ENCODE measurements around the gene PTPRE.

The PTPRE gene

DNA sequence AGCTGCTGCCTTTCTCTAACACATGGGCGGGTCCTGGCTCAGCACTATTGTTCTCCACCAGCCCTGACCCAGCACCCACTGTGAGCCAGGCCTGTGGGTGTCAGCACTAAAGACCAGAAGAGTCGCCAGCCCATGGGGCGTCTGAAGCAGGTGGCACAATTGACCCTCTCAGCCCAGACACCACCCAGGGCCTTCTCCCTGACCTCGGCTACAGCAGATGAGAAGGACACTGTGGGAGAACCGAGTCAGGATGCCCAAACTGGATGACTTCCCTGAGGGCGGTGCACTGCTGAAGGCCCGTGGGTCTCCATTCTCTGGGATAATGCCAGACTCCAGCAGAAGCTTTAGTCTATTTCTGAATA lies 122.4 kb downstream of the PTPRE start:
- no peaks in the 10 kb centered on the region for H3K27me3 ChIP-seq (ENCODE audit: insufficient read depth, poor library complexity, severe bottlenecking)
- H3K27ac ChIP-seq (replicated peaks), result no peak overlapping the region
- no peak for DNase-seq (ENCODE audit: low read depth in 1 of 2, low spot score in 1 of 2)
- TF ChIP-seq, protein P1, sequence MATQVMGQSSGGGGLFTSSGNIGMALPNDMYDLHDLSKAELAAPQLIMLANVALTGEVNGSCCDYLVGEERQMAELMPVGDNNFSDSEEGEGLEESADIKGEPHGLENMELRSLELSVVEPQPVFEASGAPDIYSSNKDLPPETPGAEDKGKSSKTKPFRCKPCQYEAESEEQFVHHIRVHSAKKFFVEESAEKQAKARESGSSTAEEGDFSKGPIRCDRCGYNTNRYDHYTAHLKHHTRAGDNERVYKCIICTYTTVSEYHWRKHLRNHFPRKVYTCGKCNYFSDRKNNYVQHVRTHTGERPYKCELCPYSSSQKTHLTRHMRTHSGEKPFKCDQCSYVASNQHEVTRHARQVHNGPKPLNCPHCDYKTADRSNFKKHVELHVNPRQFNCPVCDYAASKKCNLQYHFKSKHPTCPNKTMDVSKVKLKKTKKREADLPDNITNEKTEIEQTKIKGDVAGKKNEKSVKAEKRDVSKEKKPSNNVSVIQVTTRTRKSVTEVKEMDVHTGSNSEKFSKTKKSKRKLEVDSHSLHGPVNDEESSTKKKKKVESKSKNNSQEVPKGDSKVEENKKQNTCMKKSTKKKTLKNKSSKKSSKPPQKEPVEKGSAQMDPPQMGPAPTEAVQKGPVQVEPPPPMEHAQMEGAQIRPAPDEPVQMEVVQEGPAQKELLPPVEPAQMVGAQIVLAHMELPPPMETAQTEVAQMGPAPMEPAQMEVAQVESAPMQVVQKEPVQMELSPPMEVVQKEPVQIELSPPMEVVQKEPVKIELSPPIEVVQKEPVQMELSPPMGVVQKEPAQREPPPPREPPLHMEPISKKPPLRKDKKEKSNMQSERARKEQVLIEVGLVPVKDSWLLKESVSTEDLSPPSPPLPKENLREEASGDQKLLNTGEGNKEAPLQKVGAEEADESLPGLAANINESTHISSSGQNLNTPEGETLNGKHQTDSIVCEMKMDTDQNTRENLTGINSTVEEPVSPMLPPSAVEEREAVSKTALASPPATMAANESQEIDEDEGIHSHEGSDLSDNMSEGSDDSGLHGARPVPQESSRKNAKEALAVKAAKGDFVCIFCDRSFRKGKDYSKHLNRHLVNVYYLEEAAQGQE (IDR thresholded peaks at IDR 0.05; ENCODE audit: insufficient replicate concordance, low read depth), result no peak
- TF ChIP-seq, protein P2, sequence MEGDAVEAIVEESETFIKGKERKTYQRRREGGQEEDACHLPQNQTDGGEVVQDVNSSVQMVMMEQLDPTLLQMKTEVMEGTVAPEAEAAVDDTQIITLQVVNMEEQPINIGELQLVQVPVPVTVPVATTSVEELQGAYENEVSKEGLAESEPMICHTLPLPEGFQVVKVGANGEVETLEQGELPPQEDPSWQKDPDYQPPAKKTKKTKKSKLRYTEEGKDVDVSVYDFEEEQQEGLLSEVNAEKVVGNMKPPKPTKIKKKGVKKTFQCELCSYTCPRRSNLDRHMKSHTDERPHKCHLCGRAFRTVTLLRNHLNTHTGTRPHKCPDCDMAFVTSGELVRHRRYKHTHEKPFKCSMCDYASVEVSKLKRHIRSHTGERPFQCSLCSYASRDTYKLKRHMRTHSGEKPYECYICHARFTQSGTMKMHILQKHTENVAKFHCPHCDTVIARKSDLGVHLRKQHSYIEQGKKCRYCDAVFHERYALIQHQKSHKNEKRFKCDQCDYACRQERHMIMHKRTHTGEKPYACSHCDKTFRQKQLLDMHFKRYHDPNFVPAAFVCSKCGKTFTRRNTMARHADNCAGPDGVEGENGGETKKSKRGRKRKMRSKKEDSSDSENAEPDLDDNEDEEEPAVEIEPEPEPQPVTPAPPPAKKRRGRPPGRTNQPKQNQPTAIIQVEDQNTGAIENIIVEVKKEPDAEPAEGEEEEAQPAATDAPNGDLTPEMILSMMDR (IDR thresholded peaks at IDR 0.05; ENCODE audit: insufficient read depth, low read length), result no peak
- TF ChIP-seq GABPA (IDR thresholded peaks at IDR 0.05; ENCODE audit: low read depth), result no peak
- no peak for TF ChIP-seq POLR2AphosphoS5 (IDR thresholded peaks at IDR 0.05; ENCODE audit: low read depth)
- TF ChIP-seq SPI1 (IDR thresholded peaks at IDR 0.05; ENCODE audit: borderline replicate concordance, low read depth), result no peak
- H3K4me3 ChIP-seq (replicated peaks; ENCODE audit: insufficient read depth, low read length), result no peak overlapping the region

DNA sequence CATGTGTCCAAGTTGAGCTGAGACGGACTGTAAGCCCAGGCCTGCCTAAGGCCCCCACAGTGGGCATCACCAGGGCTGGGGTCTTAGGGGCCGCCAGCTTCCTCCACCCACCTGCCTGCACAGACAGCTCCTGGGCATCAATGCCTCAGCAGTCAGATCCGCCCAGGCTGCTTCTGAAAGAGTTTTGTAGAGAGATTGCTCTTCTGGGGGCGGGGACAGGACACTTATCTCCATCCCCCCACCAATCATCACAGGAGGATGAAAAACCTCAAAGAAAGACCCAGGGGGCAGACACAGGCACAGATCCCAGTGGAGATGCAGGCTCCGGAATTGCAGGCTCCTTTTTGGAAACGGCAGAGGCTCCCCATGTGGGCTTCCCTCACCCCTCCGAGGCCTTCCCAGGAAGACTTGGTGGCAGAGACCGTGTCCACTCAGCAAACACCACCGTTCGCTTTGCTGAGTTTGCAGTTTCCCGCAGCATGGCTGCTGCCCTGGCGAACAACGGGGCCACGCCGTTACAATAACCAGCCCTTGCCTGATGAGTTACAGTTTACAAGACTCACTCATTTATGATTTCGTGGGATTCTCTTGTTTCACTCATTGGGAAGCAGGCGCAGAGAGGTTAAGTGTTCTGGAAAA lies 122.9 kb downstream of the PTPRE start:
- Histone ChIP-seq H3K27ac (replicated peaks) (no peak overlapping the region), H3K4me3 (replicated peaks; ENCODE audit: insufficient read depth, low read length) (no peak overlapping the region), H3K27me3 (ENCODE audit: insufficient read depth, poor library complexity, severe bottlenecking) (no peaks in the 10 kb centered on the region)
- DNase-seq (ENCODE audit: low read depth in 1 of 2, low spot score in 1 of 2), result no peak
- TF ChIP-seq POLR2AphosphoS5 (IDR thresholded peaks at IDR 0.05; ENCODE audit: low read depth) (no peak), SPI1 (IDR thresholded peaks at IDR 0.05; ENCODE audit: borderline replicate concordance, low read depth) (no peak), GABPA (IDR thresholded peaks at IDR 0.05; ENCODE audit: low read depth) (no peak)
- TF ChIP-seq, protein P2 (IDR thresholded peaks at IDR 0.05; ENCODE audit: insufficient read depth, low read length), result no peak
- TF ChIP-seq, protein P1 (IDR thresholded peaks at IDR 0.05; ENCODE audit: insufficient replicate concordance, low read depth), result no peak

DNA sequence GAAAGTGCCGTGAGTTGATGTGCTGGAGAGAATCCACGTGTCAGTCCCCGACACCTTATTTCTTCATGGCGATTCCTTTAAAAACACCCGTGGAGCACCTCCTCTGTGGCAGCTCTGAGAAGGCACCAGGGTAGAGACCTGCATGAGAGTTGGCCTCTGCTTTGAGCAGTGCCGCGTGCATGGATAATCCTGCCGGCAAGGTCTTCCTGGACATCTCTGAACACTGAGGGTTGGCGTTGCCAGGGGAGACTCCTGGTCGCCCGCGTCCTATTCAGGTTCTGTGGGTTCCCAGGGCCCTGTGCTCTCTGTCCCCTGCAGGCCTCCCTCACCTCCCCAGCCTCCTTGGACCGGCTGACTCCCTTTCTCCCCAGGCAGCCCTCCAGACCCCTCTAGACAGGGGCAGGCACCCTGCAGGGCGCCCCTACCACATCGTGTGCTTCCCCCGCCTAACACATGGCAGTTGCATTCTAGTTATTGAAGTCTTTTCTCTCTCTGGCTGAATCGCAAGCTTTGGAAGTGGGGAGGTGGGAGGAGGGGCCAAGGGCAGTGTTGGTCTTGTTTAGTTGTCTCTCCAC lies 123.7 kb downstream of the PTPRE start:
- TF ChIP-seq, protein P1 (IDR thresholded peaks at IDR 0.05; ENCODE audit: insufficient replicate concordance, low read depth), result no peak
- TF ChIP-seq SPI1 (IDR thresholded peaks at IDR 0.05; ENCODE audit: borderline replicate concordance, low read depth) (no peak), POLR2AphosphoS5 (IDR thresholded peaks at IDR 0.05; ENCODE audit: low read depth) (no peak), GABPA (IDR thresholded peaks at IDR 0.05; ENCODE audit: low read depth) (no peak)
- TF ChIP-seq, protein P2 (IDR thresholded peaks at IDR 0.05; ENCODE audit: insufficient read depth, low read length), result no peak
- no peaks in the 10 kb centered on the region for H3K27me3 ChIP-seq (ENCODE audit: insufficient read depth, poor library complexity, severe bottlenecking)
- H3K4me3 ChIP-seq (replicated peaks; ENCODE audit: insufficient read depth, low read length), result no peak overlapping the region
- no peak overlapping the region for H3K27ac ChIP-seq (replicated peaks)
- DNase-seq (ENCODE audit: low read depth in 1 of 2, low spot score in 1 of 2), result no peak

Measured in HL-60 (cell line).